Keratinocyte (primary cell): Measurements from ENCODE around the gene FCMR.

Experiments used
- EZH2 ChIP-seq: IDR thresholded peaks from one replicate; pipeline ENCODE4 v1.6.1; 2012; ENCODE audit warnings: inconsistent platforms, mild to moderate bottlenecking, low read length, moderate library complexity
- TF ChIP-seq, protein P1 (sequence below), 3 experiments: IDR thresholded peaks in 1 of 3; conservative IDR thresholded peaks in 1 of 3; optimal IDR thresholded peaks in 1 of 3; 2 replicates in 2 of 3; 3 replicates in 1 of 3; pipeline versions ENCODE3 to v1.5.1; 2011; ENCODE audit warnings: low read length in 3 of 3, mild to moderate bottlenecking in 3 of 3, moderate library complexity in 2 of 3, control low read depth in 1 of 3, inconsistent platforms in 1 of 3; ENCODE audit not compliant: insufficient read depth in 2 of 3; ENCODE audit errors: extremely low read depth in 1 of 3

DNA sequence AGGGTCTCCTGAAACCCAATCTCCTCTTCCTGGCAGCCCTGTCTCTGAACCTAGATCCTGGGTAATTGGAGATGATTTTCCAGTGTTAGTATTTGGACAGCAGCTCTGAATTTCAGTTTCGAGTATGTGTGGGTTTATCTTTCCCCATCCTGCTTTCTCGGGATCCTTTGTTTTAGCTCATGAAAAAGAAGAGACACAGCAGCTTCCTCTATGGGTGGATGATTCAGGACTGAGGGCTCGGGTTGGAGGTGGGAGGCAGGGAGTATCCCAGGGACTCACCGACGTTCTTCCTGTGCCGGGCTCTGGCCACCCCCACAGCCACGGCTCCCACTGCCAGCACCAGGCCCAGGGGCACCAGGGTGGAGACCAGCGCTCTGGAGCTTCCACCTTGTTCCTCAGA lies 10.4 kb upstream of the FCMR start:
- TF ChIP-seq, protein P1, sequence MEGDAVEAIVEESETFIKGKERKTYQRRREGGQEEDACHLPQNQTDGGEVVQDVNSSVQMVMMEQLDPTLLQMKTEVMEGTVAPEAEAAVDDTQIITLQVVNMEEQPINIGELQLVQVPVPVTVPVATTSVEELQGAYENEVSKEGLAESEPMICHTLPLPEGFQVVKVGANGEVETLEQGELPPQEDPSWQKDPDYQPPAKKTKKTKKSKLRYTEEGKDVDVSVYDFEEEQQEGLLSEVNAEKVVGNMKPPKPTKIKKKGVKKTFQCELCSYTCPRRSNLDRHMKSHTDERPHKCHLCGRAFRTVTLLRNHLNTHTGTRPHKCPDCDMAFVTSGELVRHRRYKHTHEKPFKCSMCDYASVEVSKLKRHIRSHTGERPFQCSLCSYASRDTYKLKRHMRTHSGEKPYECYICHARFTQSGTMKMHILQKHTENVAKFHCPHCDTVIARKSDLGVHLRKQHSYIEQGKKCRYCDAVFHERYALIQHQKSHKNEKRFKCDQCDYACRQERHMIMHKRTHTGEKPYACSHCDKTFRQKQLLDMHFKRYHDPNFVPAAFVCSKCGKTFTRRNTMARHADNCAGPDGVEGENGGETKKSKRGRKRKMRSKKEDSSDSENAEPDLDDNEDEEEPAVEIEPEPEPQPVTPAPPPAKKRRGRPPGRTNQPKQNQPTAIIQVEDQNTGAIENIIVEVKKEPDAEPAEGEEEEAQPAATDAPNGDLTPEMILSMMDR (optimal IDR thresholded peaks at IDR 0.05 in 1 of 3, IDR thresholded peaks at IDR 0.05 in 1 of 3, conservative IDR thresholded peaks at IDR 0.05 in 1 of 3; ENCODE audit: extremely low read depth in 1 of 3, insufficient read depth in 2 of 3, low read length in 3 of 3) = no peak
- no peak for TF ChIP-seq EZH2
